OCI-LY1 (cell line): ENCODE measurements around the gene GNPTAB.

Experiments
- H2AFZ ChIP-seq: fragments of 200-600 bp; sonication (generic), shearing (Covaris generic); 2 replicates; pipeline ENCODE4 v1.6.0; 2014; ENCODE audit warnings: antibody characterized with exemption, mild to moderate bottlenecking, low read length
- H3F3A ChIP-seq: fragments of 200-600 bp; sonication (generic), shearing (Covaris generic); 2 replicates; pipeline ENCODE4 v1.6.0; 2014; ENCODE audit warnings: mild to moderate bottlenecking, antibody characterized with exemption, low read length, moderate library complexity; ENCODE audit not compliant: insufficient read depth
- H3K27ac ChIP-seq: fragments of 200-600 bp; sonication (generic); 2 replicates; pipeline ENCODE4 v1.5.1; 2014; ENCODE audit warnings: low read length, mixed run types, mild to moderate bottlenecking, low read depth; ENCODE audit not compliant: poor library complexity, severe bottlenecking
- H3K27me3 ChIP-seq: fragments of 200-600 bp; sonication (generic); 2 replicates; pipeline ENCODE4 v1.6.0; 2014; ENCODE audit warnings: antibody characterized with exemption, mild to moderate bottlenecking, low read length, moderate library complexity; ENCODE audit not compliant: insufficient read depth
- H3K36me3 ChIP-seq: fragments of 200-600 bp; sonication (generic); 2 replicates; pipeline ENCODE4 v1.6.1; 2014; ENCODE audit warnings: mild to moderate bottlenecking, antibody characterized with exemption, low read length, moderate library complexity, mixed read lengths; ENCODE audit not compliant: insufficient read depth
- H3K4me1 ChIP-seq: fragments of 200-600 bp; sonication (generic); 2 replicates; pipeline ENCODE4 v1.5.1; 2014; ENCODE audit warnings: mild to moderate bottlenecking, low read length, moderate library complexity; ENCODE audit not compliant: insufficient read depth, severe bottlenecking
- H3K4me2 ChIP-seq: fragments of 200-600 bp; sonication (generic), shearing (Covaris generic); 2 replicates; pipeline ENCODE4 v1.6.1; 2014; ENCODE audit warnings: low read length
- H3K4me3 ChIP-seq: fragments of 200-600 bp; sonication (generic); 2 replicates; pipeline ENCODE4 v1.5.1; 2014; ENCODE audit warnings: low read length, low read depth, mild to moderate bottlenecking, mixed read lengths; ENCODE audit not compliant: poor library complexity, severe bottlenecking
- H3K79me2 ChIP-seq: fragments of 200-600 bp; shearing (Covaris generic); 2 replicates; pipeline ENCODE4 v1.6.1; 2016; ENCODE audit warnings: mixed run types, low read length, mixed read lengths; ENCODE audit not compliant: insufficient read depth
- H3K9ac ChIP-seq: fragments of 200-600 bp; sonication (generic), shearing (Covaris generic); 2 replicates; pipeline ENCODE4 v1.6.1; 2014; ENCODE audit warnings: mild to moderate bottlenecking, low read length, mixed read lengths
- H3K9me2 ChIP-seq: fragments of 200-600 bp; sonication (generic), shearing (Covaris generic); 2 replicates; pipeline ENCODE4 v1.6.1; 2014; ENCODE audit warnings: low read depth, mild to moderate bottlenecking, low read length, mixed read lengths
- H3K9me3 ChIP-seq: fragments of 200-600 bp; shearing (Covaris generic); 2 replicates; pipeline ENCODE4 v1.6.1; 2014; ENCODE audit warnings: low read length, mixed read lengths
- H4K20me1 ChIP-seq: fragments of 200-600 bp; sonication (generic), shearing (Covaris generic); 2 replicates; pipeline ENCODE4 v1.6.0; 2016; ENCODE audit warnings: mild to moderate bottlenecking, low read length; ENCODE audit not compliant: insufficient read depth
- EZH2 ChIP-seq: fragments of 200-600 bp; sonication (generic), shearing (Covaris generic); IDR thresholded peaks from 2 replicates; pipeline ENCODE4 v1.8.0; 2017; ENCODE audit warnings: borderline replicate concordance, mixed run types, mild to moderate bottlenecking, antibody characterized with exemption, low read length, moderate library complexity, mixed read lengths
- TF ChIP-seq, protein P1 (sequence below): fragments of 200-600 bp; sonication (generic), shearing (Covaris generic); IDR thresholded peaks from 2 replicates; pipeline ENCODE4 v1.5.1; 2017; ENCODE audit warnings: mild to moderate bottlenecking, antibody characterized with exemption, low read length, moderate library complexity, mixed read lengths

Gene GNPTAB

GRCh38 chr12:101841069-101841468 lies 10.3 kb upstream of the GNPTAB start:
- Histone ChIP-seq H3K4me3 (no peak overlapping the region), H3K4me1 (peaks cover 10% of the 10 kb centered on the region), H3K9ac (no peak overlapping the region), H4K20me1 (no peaks in the 10 kb centered on the region), H2AFZ (no peak overlapping the region), H3K36me3 (no peaks in the 10 kb centered on the region), H3K9me3 (no peaks in the 10 kb centered on the region), H3K27me3 (no peaks in the 10 kb centered on the region), H3K4me2 (no peak overlapping the region), H3K9me2 (no peaks in the 10 kb centered on the region), H3K27ac (no peak overlapping the region), H3F3A (no peaks in the 10 kb centered on the region), H3K79me2 (no peaks in the 10 kb centered on the region)
- TF ChIP-seq, protein P1, sequence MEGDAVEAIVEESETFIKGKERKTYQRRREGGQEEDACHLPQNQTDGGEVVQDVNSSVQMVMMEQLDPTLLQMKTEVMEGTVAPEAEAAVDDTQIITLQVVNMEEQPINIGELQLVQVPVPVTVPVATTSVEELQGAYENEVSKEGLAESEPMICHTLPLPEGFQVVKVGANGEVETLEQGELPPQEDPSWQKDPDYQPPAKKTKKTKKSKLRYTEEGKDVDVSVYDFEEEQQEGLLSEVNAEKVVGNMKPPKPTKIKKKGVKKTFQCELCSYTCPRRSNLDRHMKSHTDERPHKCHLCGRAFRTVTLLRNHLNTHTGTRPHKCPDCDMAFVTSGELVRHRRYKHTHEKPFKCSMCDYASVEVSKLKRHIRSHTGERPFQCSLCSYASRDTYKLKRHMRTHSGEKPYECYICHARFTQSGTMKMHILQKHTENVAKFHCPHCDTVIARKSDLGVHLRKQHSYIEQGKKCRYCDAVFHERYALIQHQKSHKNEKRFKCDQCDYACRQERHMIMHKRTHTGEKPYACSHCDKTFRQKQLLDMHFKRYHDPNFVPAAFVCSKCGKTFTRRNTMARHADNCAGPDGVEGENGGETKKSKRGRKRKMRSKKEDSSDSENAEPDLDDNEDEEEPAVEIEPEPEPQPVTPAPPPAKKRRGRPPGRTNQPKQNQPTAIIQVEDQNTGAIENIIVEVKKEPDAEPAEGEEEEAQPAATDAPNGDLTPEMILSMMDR, result no peak
- no peak for TF ChIP-seq EZH2

GRCh38 chr12:101839324-101840283 lies 8.8 kb upstream of the GNPTAB start:
- H3K9me3 ChIP-seq, result no peaks in the 10 kb centered on the region
- peaks cover 10% of the 10 kb centered on the region for H3K4me1 ChIP-seq
- H3K36me3 ChIP-seq, result no peaks in the 10 kb centered on the region
- no peaks in the 10 kb centered on the region for H3K9me2 ChIP-seq
- no peaks in the 10 kb centered on the region for H3K79me2 ChIP-seq
- H4K20me1 ChIP-seq, result no peaks in the 10 kb centered on the region
- H3K4me3 ChIP-seq, result no peak overlapping the region
- no peak overlapping the region for H3K27ac ChIP-seq
- no peak overlapping the region for H2AFZ ChIP-seq
- H3F3A ChIP-seq, result no peaks in the 10 kb centered on the region
- TF ChIP-seq, protein P1, result peak; percentile 85
- TF ChIP-seq EZH2, result no peak
- no peaks in the 10 kb centered on the region for H3K27me3 ChIP-seq
- H3K9ac ChIP-seq, result no peak overlapping the region
- H3K4me2 ChIP-seq, result no peak overlapping the region; the same call in 1 of the 2 replicates

DNA sequence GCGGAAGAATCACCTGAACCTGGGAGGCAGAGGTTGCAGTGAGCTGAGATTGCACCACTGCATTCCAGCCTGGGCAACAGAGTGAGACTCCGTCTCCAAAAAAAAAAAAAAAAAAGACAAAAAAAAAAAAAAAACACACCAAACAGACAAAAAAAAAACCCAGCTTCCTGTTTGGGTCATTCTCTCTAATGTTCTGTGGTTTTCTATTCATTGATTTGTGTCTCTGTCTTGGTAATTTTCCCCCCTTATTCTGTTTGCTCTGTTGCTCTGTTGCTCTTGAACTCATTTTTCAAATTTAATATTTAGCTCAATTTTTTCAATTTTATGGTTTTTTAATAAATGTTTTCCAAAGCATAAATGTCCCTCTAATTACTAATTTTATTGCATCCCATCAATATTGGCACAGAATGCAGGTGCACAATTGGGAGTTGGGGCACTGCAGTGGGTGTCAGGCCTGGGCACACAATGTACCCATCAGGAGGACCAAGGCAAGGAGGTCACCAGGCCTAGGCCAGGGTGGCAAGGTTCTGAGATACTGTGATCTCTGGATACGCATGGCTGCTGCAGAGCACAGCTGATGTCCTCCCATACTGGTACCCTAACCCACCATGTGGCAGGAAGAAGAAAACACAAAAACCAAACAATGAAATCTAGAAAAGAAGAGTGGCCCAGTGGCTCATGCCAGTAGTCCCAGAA lies 8.0 kb upstream of the GNPTAB start:
- Histone ChIP-seq H3K9ac (no peak overlapping the region), H3K79me2 (no peaks in the 10 kb centered on the region), H3F3A (no peaks in the 10 kb centered on the region), H2AFZ (no peak overlapping the region), H3K27ac (no peak overlapping the region), H3K27me3 (no peaks in the 10 kb centered on the region), H3K4me3 (no peak overlapping the region), H3K9me2 (no peaks in the 10 kb centered on the region), H3K4me2 (no peak overlapping the region; the same call in 1 of the 2 replicates), H3K36me3 (no peaks in the 10 kb centered on the region), H3K4me1 (peaks cover 10% of the 10 kb centered on the region), H4K20me1 (no peaks in the 10 kb centered on the region), H3K9me3 (no peaks in the 10 kb centered on the region)
- no peak for TF ChIP-seq EZH2
- TF ChIP-seq, protein P1, result no peak
